ENCODE measurements around the gene RAB3GAP1.
"Not testable (repeated sequence)": the region's sequence is repeated elsewhere in the genome, so short reads cannot be mapped to it uniquely, and the experiment has no call there.

Gene RAB3GAP1

GRCh38 chr2:135059577-135059976 lies 7.5 kb downstream of the RAB3GAP1 start:
- Histone ChIP-seq H3K27me3 (ENCODE audit: control insufficient read depth, insufficient read depth, low read length) (no peaks in the 10 kb centered on the region), H3K9me3 (ENCODE audit: control insufficient read depth, insufficient read depth, low read length) (no peaks in the 10 kb centered on the region), H3K36me3 (ENCODE audit: control insufficient read depth, insufficient read depth, low read length) (peaks cover 4% of the 10 kb centered on the region), H3K4me3 (ENCODE audit: low read depth, low read length) (no peak overlapping the region), H3K9ac (ENCODE audit: low read depth, low read length) (no peak overlapping the region), H3K4me1 (ENCODE audit: control insufficient read depth, insufficient read depth, low read length) (no peaks in the 10 kb centered on the region)

- Histone ChIP-seq H3K4me1 (ENCODE audit: control insufficient read depth, insufficient read depth, low read length) (no peaks in the 10 kb centered on the region), H3K9me3 (ENCODE audit: control insufficient read depth, insufficient read depth, low read length) (no peaks in the 10 kb centered on the region), H3K4me3 (ENCODE audit: low read depth, low read length) (no peak overlapping the region), H3K9ac (ENCODE audit: low read depth, low read length) (no peak overlapping the region), H3K36me3 (ENCODE audit: control insufficient read depth, insufficient read depth, low read length) (peaks cover 5% of the 10 kb centered on the region), H3K27me3 (ENCODE audit: control insufficient read depth, insufficient read depth, low read length) (no peaks in the 10 kb centered on the region)
Measured at GRCh38 chr2:135063210-135063609, 11.1 kb downstream of the RAB3GAP1 start.

DNA sequence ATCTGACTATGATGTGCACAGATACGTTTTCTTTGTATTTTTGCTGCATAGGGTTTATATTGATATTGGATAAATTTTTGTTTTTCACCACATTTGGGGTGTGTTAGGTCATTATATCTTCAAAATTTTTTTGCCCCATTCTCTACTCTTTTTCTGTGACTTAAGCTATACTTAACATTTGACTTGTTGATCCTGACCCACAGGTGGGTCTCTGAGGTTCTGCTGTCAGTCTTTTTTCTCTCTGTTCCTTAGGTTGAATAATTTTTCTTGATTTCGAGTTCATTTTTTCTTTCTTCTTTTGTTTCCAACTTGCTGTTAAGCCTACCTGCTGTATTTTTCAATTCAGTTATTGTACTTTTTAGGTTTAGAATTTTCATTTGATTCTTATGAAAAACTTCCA lies 12.1 kb downstream of the RAB3GAP1 start:
- Histone ChIP-seq H3K27me3 (ENCODE audit: control insufficient read depth, insufficient read depth, low read length) (no peaks in the 10 kb centered on the region), H3K9ac (ENCODE audit: low read depth, low read length) (no peak overlapping the region), H3K4me3 (ENCODE audit: low read depth, low read length) (no peak overlapping the region), H3K9me3 (ENCODE audit: control insufficient read depth, insufficient read depth, low read length) (no peaks in the 10 kb centered on the region), H3K36me3 (ENCODE audit: control insufficient read depth, insufficient read depth, low read length) (peaks cover 5% of the 10 kb centered on the region), H3K4me1 (ENCODE audit: control insufficient read depth, insufficient read depth, low read length) (no peaks in the 10 kb centered on the region)

GRCh38 chr2:135066710-135067109 lies 14.6 kb downstream of the RAB3GAP1 start:
- Histone ChIP-seq H3K36me3 (ENCODE audit: control insufficient read depth, insufficient read depth, low read length) (peaks cover 9% of the 10 kb centered on the region), H3K27me3 (ENCODE audit: control insufficient read depth, insufficient read depth, low read length) (no peaks in the 10 kb centered on the region), H3K4me1 (ENCODE audit: control insufficient read depth, insufficient read depth, low read length) (no peaks in the 10 kb centered on the region), H3K4me3 (ENCODE audit: low read depth, low read length) (no peak overlapping the region), H3K9ac (ENCODE audit: low read depth, low read length) (no peak overlapping the region), H3K9me3 (ENCODE audit: control insufficient read depth, insufficient read depth, low read length) (peaks cover 13% of the 10 kb centered on the region)

DNA sequence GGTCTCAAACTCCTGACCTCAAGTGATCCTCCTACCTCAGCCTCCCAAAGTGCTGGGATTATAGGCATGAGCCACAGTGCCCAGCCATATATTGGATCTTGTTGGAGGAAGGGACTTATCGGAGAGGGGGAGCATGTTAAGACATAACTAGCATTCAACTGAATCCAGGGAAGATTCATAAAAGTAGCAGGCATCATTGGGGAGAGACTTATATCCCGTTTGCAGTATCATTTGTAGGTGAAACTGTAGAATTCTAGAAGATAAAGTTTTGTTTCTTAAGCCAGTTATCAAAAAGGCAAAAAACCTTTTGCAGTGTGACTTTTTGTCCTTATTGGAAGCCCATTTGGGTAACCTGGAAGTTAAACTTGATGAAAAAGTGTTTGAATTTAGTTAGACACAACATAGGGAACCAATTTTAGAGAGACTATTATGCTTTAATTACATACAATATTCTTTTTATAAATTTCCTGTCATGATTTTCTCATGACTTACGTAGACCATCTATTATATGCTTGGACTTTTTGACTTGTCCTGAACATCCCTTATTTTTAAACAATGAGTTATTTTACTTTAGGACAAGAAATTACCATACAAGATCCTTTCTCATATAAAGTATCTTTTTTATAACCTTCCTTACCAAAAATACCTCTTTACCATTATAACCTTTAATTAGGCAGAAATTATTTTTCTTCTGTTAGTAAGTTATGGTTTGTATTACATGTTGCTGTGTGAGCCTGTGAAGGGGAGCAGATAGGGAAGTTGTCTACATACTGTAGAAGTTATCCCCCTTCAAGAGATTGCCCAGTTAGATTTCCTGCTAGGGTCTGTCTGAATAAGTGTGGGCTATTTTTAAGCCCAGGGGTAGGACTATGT lies 20.3 kb downstream of the RAB3GAP1 start:
- Histone ChIP-seq H3K9me3 (ENCODE audit: control insufficient read depth, insufficient read depth, low read length) (peaks cover 32% of the 10 kb centered on the region), H3K9ac (ENCODE audit: low read depth, low read length) (no peak overlapping the region), H3K4me1 (ENCODE audit: control insufficient read depth, insufficient read depth, low read length) (no peaks in the 10 kb centered on the region), H3K36me3 (ENCODE audit: control insufficient read depth, insufficient read depth, low read length) (peaks cover 7% of the 10 kb centered on the region), H3K27me3 (ENCODE audit: control insufficient read depth, insufficient read depth, low read length) (no peaks in the 10 kb centered on the region), H3K4me3 (ENCODE audit: low read depth, low read length) (no peak overlapping the region)

GRCh38 chr2:135074216-135074615 lies 22.1 kb downstream of the RAB3GAP1 start:
- peaks cover 7% of the 10 kb centered on the region for H3K36me3 ChIP-seq (ENCODE audit: control insufficient read depth, insufficient read depth, low read length)
- no peaks in the 10 kb centered on the region for H3K4me1 ChIP-seq (ENCODE audit: control insufficient read depth, insufficient read depth, low read length)
- H3K4me3 ChIP-seq (ENCODE audit: low read depth, low read length) = no peak overlapping the region
- no peak overlapping the region for H3K9ac ChIP-seq (ENCODE audit: low read depth, low read length)
- no peaks in the 10 kb centered on the region for H3K27me3 ChIP-seq (ENCODE audit: control insufficient read depth, insufficient read depth, low read length)
- H3K9me3 ChIP-seq (ENCODE audit: control insufficient read depth, insufficient read depth, low read length) = peaks cover 32% of the 10 kb centered on the region

DNA sequence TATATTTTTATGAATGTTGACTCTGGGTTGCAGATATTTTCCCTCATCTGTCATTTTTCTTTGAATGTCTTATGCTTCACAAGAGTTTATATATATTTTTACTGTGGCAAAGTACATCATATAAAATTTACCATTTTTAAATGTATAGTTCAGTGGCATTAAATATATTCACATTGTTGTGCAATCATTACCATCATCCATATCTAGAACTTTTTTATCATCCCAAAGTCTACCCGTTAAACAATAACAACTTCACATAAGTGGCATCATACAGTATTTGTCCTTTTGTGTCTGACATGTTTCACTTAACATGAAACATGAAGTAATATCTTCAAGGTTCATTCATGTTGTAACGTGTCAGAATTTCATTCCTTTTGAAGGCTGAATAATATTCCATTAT lies 24.5 kb downstream of the RAB3GAP1 start:
- Histone ChIP-seq H3K27me3 (ENCODE audit: control insufficient read depth, insufficient read depth, low read length) (no peaks in the 10 kb centered on the region), H3K36me3 (ENCODE audit: control insufficient read depth, insufficient read depth, low read length) (peaks cover 6% of the 10 kb centered on the region), H3K9ac (ENCODE audit: low read depth, low read length) (no peak overlapping the region), H3K4me1 (ENCODE audit: control insufficient read depth, insufficient read depth, low read length) (no peaks in the 10 kb centered on the region), H3K9me3 (ENCODE audit: control insufficient read depth, insufficient read depth, low read length) (peaks cover 21% of the 10 kb centered on the region), H3K4me3 (ENCODE audit: low read depth, low read length) (no peak overlapping the region)

- H3K27me3 ChIP-seq (ENCODE audit: control insufficient read depth, insufficient read depth, low read length) = no peaks in the 10 kb centered on the region
- no peak overlapping the region for H3K4me3 ChIP-seq (ENCODE audit: low read depth, low read length)
- peaks cover 3% of the 10 kb centered on the region for H3K9me3 ChIP-seq (ENCODE audit: control insufficient read depth, insufficient read depth, low read length)
- H3K4me1 ChIP-seq (ENCODE audit: control insufficient read depth, insufficient read depth, low read length) = no peaks in the 10 kb centered on the region
- H3K36me3 ChIP-seq (ENCODE audit: control insufficient read depth, insufficient read depth, low read length) = peaks cover 3% of the 10 kb centered on the region
- H3K9ac ChIP-seq (ENCODE audit: low read depth, low read length) = no peak overlapping the region
Measured at GRCh38 chr2:135078417-135078816, 26.3 kb downstream of the RAB3GAP1 start.

DNA sequence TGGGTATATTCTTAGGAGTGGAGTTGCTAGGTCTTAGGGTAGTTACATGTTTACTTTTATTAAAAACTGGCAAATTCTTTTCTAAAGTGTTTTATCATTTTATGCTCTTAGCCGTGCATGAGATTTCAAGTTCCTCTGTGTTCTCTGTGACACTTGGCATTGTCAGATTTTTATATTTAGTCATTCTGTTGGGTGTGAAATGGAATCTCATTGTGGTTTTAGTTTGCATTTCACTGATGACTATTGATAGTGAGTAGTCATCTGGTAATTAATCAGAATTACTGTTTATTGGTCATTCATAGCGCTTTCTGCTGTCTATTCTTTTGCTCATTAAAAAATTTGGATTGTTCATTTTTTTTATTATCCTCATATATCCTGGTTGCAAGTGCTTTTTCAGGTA lies 34.1 kb downstream of the RAB3GAP1 start:
- no peaks in the 10 kb centered on the region for H3K9me3 ChIP-seq (ENCODE audit: control insufficient read depth, insufficient read depth, low read length)
- H3K36me3 ChIP-seq (ENCODE audit: control insufficient read depth, insufficient read depth, low read length) = no peaks in the 10 kb centered on the region
- no peak overlapping the region for H3K9ac ChIP-seq (ENCODE audit: low read depth, low read length)
- no peak overlapping the region for H3K4me3 ChIP-seq (ENCODE audit: low read depth, low read length)
- H3K4me1 ChIP-seq (ENCODE audit: control insufficient read depth, insufficient read depth, low read length) = no peaks in the 10 kb centered on the region
- no peaks in the 10 kb centered on the region for H3K27me3 ChIP-seq (ENCODE audit: control insufficient read depth, insufficient read depth, low read length)

GRCh38 chr2:135089597-135089996 lies 37.5 kb downstream of the RAB3GAP1 start:
- not testable (repeated sequence) for H3K9ac ChIP-seq (ENCODE audit: low read depth, low read length); H3K36me3 ChIP-seq (ENCODE audit: control insufficient read depth, insufficient read depth, low read length); H3K27me3 ChIP-seq (ENCODE audit: control insufficient read depth, insufficient read depth, low read length); H3K4me1 ChIP-seq (ENCODE audit: control insufficient read depth, insufficient read depth, low read length); H3K4me3 ChIP-seq (ENCODE audit: low read depth, low read length); H3K9me3 ChIP-seq (ENCODE audit: control insufficient read depth, insufficient read depth, low read length)

GRCh38 chr2:135091681-135092080 lies 39.6 kb downstream of the RAB3GAP1 start:
- no peaks in the 10 kb centered on the region for H3K4me1 ChIP-seq (ENCODE audit: control insufficient read depth, insufficient read depth, low read length)
- H3K27me3 ChIP-seq (ENCODE audit: control insufficient read depth, insufficient read depth, low read length) = no peaks in the 10 kb centered on the region
- no peaks in the 10 kb centered on the region for H3K9me3 ChIP-seq (ENCODE audit: control insufficient read depth, insufficient read depth, low read length)
- no peaks in the 10 kb centered on the region for H3K36me3 ChIP-seq (ENCODE audit: control insufficient read depth, insufficient read depth, low read length)
- H3K9ac ChIP-seq (ENCODE audit: low read depth, low read length) = no peak overlapping the region
- no peak overlapping the region for H3K4me3 ChIP-seq (ENCODE audit: low read depth, low read length)

GRCh38 chr2:135093193-135093592 lies 41.1 kb downstream of the RAB3GAP1 start:
- H3K9me3 ChIP-seq (ENCODE audit: control insufficient read depth, insufficient read depth, low read length) = no peaks in the 10 kb centered on the region
- no peaks in the 10 kb centered on the region for H3K27me3 ChIP-seq (ENCODE audit: control insufficient read depth, insufficient read depth, low read length)
- H3K9ac ChIP-seq (ENCODE audit: low read depth, low read length) = no peak overlapping the region
- no peaks in the 10 kb centered on the region for H3K36me3 ChIP-seq (ENCODE audit: control insufficient read depth, insufficient read depth, low read length)
- H3K4me1 ChIP-seq (ENCODE audit: control insufficient read depth, insufficient read depth, low read length) = no peaks in the 10 kb centered on the region
- no peak overlapping the region for H3K4me3 ChIP-seq (ENCODE audit: low read depth, low read length)

Data from iPS-15b (cell line).